Mesenchymal stem cell (in vitro differentiated cells and primary cell): ENCODE measurements around the gene PDK2.

Experiments used
- DNase-seq: peaks from one replicate; pipeline ENCODE4 v3.0.0-alpha.2; 2013
- H2AFZ ChIP-seq: one replicate; pipeline ENCODE4 v1.6.1; 2013; ENCODE audit warnings: low read depth, mild to moderate bottlenecking, control low read depth, inconsistent platforms, low read length, moderate library complexity
- H2AK5ac ChIP-seq: 2 replicates; pipeline ENCODE4 v1.6.1; 2013; ENCODE audit warnings: low read length, moderate library complexity, mild to moderate bottlenecking, inconsistent platforms; ENCODE audit not compliant: severe bottlenecking
- H2BK120ac ChIP-seq: one replicate; pipeline ENCODE4 v1.6.1; 2013; ENCODE audit warnings: low read depth, mild to moderate bottlenecking, inconsistent platforms, low read length, moderate library complexity
- H2BK12ac ChIP-seq, 2 experiments: one replicate each; pipeline ENCODE4 v1.6.1; 2013; ENCODE audit warnings: inconsistent platforms in 2 of 2, low read length in 2 of 2, mild to moderate bottlenecking in 2 of 2, moderate library complexity in 2 of 2, control low read depth in 1 of 2
- H2BK15ac ChIP-seq: one replicate; pipeline ENCODE4 v1.6.1; 2013; ENCODE audit warnings: mild to moderate bottlenecking, low read depth, inconsistent platforms; ENCODE audit not compliant: poor library complexity, severe bottlenecking
- H2BK5ac ChIP-seq: 2 replicates; pipeline ENCODE4 v1.6.1; 2013; ENCODE audit warnings: low read depth, mild to moderate bottlenecking, low read length, control low read depth, inconsistent platforms; ENCODE audit not compliant: poor library complexity, severe bottlenecking
- H3K14ac ChIP-seq, 2 experiments: one replicate each; pipeline ENCODE4 v1.6.1; 2013; ENCODE audit warnings: inconsistent platforms in 2 of 2, low read length in 2 of 2, control low read depth in 1 of 2, mild to moderate bottlenecking in 1 of 2, moderate library complexity in 1 of 2
- H3K18ac ChIP-seq, 2 experiments: one replicate each; pipeline ENCODE4 v1.6.1; 2013; ENCODE audit warnings: inconsistent platforms in 2 of 2, low read length in 2 of 2, control low read depth in 1 of 2, low read depth in 1 of 2, mild to moderate bottlenecking in 1 of 2
- H3K23ac ChIP-seq, 2 experiments: one replicate each; pipeline ENCODE4 v1.6.1; 2013; ENCODE audit warnings: inconsistent platforms in 2 of 2, low read length in 2 of 2, mild to moderate bottlenecking in 2 of 2, moderate library complexity in 2 of 2, control low read depth in 1 of 2
- H3K27ac ChIP-seq: 2 replicates; pipeline ENCODE4 v1.5.1; 2013; ENCODE audit warnings: mild to moderate bottlenecking, moderate library complexity, low read length, control low read depth, inconsistent platforms; ENCODE audit not compliant: poor library complexity, severe bottlenecking
- H3K27me3 ChIP-seq, 2 experiments: 2 replicates each; pipeline versions ENCODE4 v1.6.1 to v1.7.0; 2013; ENCODE audit warnings: low read length in 2 of 2, mild to moderate bottlenecking in 2 of 2, moderate library complexity in 2 of 2, control low read depth in 1 of 2, inconsistent platforms in 1 of 2; ENCODE audit not compliant: control insufficient read depth in 1 of 2, insufficient read depth in 1 of 2
- H3K36me3 ChIP-seq, 2 experiments: 2 replicates each; pipeline versions ENCODE4 v1.6.1 to v1.7.0; 2013; ENCODE audit warnings: low read length in 2 of 2, control low read depth in 1 of 2, inconsistent platforms in 1 of 2, low read depth in 1 of 2, mild to moderate bottlenecking in 1 of 2; ENCODE audit not compliant: insufficient read depth in 2 of 2, control insufficient read depth in 1 of 2
- H3K4ac ChIP-seq, 2 experiments: one replicate each; pipeline ENCODE4 v1.6.1; 2013; ENCODE audit warnings: inconsistent platforms in 2 of 2, low read length in 2 of 2, mild to moderate bottlenecking in 2 of 2, moderate library complexity in 2 of 2, control low read depth in 1 of 2, low read depth in 1 of 2
- H3K4me1 ChIP-seq: 2 replicates; pipeline ENCODE4 v1.6.1; 2013; ENCODE audit warnings: low read depth, low read length, control low read depth; ENCODE audit not compliant: control insufficient read depth, insufficient read depth
- H3K4me2 ChIP-seq: 2 replicates; pipeline ENCODE4 v1.6.1; 2013; ENCODE audit warnings: low read length, mild to moderate bottlenecking, inconsistent platforms; ENCODE audit not compliant: poor library complexity, severe bottlenecking
- H3K4me3 ChIP-seq, 2 experiments: 2 replicates each; pipeline versions ENCODE4 v1.5.1 to v1.7.0; 2013; ENCODE audit warnings: low read length in 2 of 2, mild to moderate bottlenecking in 2 of 2, control low read depth in 1 of 2, low read depth in 1 of 2; ENCODE audit not compliant: insufficient read depth in 1 of 2
- H3K79me1 ChIP-seq: replicated peaks from 2 replicates; pipeline ENCODE4 v1.6.1; 2013; ENCODE audit warnings: mild to moderate bottlenecking, control low read depth, low read length, inconsistent platforms; ENCODE audit not compliant: poor library complexity, severe bottlenecking
- H3K9ac ChIP-seq: 2 replicates; pipeline ENCODE4 v1.7.0; 2013; ENCODE audit warnings: mild to moderate bottlenecking, low read length, moderate library complexity
- H3K9me3 ChIP-seq: 2 replicates; pipeline ENCODE4 v1.7.0; 2013; ENCODE audit warnings: mild to moderate bottlenecking, low read length; ENCODE audit not compliant: control insufficient read depth
- H4K8ac ChIP-seq: one replicate; pipeline ENCODE4 v1.6.1; 2013; ENCODE audit warnings: inconsistent platforms, mild to moderate bottlenecking, low read length, moderate library complexity
- H4K91ac ChIP-seq: one replicate; pipeline ENCODE4 v1.6.1; 2013; ENCODE audit warnings: mild to moderate bottlenecking, low read length, inconsistent platforms
- WGBS: methylation state at CpG from one replicate; pipeline ENCODE4 v1.1.7; 2013; ENCODE audit warnings: mixed read lengths; 5-methylcytosine and 5-hydroxymethylcytosine counted together

The PDK2 gene

DNA sequence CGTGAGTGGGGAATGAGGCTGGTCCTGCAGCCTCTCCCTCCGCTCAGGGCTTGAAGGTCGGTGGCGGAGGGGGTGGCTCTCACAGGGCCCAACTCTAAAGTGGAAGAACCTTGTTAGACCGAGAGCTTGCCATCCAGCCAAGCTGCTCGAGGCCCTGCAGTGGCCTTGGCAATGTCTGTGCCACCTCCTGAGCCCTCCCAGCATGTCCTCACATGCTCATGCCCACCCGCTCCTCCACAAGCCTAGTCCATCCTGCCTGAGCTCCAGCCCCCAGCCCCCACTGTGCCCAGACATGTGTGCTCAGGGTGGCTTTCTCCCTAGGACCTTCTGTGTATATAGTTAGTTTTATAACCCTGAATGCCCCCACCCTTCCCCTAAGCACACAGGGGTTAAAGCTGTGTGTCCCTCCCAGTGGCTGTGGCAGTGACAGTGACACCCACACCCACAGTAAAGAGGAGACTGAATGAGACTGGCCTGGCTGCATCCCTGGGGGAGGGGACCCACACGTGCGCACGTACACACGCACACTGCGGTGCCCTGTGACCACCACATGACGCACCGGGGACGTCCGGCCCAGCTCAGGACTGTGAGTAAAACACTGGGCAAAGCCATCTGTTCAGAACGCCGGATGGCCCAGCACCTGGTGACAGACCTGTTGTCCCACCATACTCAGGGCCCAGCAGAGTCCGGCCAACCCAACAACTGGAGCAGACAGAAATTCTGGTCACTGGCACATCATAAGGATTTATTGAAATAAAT is 15.6 kb downstream of the PDK2 start:
- Histone ChIP-seq H3K4me2 (no peak overlapping the region), H3K4ac (no peak overlapping the region), H4K8ac (no peak overlapping the region), H3K14ac (no peak overlapping the region), H3K23ac (no peak overlapping the region), H3K27me3 (peaks cover 0 to 4% of the 10 kb centered on the region in 2 experiments), H3K4me1 (peaks cover 40% of the 10 kb centered on the region), H3K27ac (no peak overlapping the region), H2AFZ (no peak overlapping the region), H3K9me3 (no peaks in the 10 kb centered on the region), H2BK5ac (no peak overlapping the region), H2BK120ac (no peak overlapping the region), H3K18ac (no peak overlapping the region), H4K91ac (peak overlapping the region; percentile 35), H2BK15ac (no peak overlapping the region), H3K9ac (no peak overlapping the region), H2AK5ac (no peak overlapping the region), H3K79me1 (peaks cover 2% of the 10 kb centered on the region), H2BK12ac (no peak overlapping the region), H3K4me3 (no peak overlapping the region), H3K36me3 (peaks cover 47 to 87% of the 10 kb centered on the region in 2 experiments)
- 93% methylated on average over 19 of the region's 19 CpGs for WGBS
- DNase-seq, result no peak

DNA sequence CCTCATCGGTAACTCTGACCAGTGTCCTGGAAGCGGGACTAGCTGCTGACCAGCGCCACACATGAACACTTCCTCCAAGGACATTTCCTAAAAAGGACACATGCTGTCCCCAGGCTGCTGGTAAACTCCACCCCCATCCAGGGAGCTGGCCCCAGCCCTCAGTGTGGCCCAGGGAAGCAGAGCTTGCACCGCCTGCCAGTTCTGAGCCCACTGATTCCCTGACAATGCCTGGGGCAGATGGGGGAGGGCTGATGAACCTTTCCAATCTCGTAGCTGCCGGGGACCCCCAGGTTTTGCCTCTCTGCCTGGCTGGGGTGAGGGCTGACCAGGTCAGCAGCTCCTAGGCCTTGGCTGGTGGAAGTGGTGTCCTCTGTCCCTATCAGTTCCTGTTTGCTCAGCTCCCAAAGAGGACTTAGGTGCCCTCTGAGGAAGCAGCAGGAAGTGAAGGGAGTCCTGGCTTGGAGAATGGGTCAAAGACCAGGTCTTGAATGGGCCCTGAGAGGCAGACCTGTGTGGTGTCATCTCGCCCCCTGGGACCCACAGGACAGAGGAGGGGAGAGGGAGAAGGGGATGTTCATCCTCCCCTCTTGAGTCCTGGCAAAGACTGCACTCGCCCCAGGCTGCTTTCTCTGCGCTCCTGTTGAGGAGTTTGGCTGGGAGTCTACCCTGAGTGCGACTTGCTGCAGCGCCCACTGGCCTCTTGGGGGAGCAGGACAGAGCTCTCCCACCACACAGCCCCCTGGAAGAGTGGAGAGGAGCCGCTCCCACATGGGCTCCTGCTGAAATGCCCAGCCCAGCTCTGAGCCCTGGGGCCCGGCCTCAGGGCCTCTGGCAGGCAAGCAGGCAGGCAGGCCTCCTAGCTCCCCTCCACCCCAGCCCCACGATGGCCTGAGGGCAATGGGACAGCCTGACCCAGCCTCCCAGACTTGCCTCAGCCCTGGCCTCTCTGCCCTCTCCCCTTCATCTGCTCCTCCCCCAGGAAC is 16.8 kb downstream of the PDK2 start:
- H3K79me1 ChIP-seq, result peaks cover 2% of the 10 kb centered on the region
- H3K18ac ChIP-seq, result peak overlapping the region; percentile 35 to 59
- H4K8ac ChIP-seq, result peak overlapping the region; percentile 52
- H2BK120ac ChIP-seq, result no peak overlapping the region
- peak overlapping the region; percentile 50 for H2AK5ac ChIP-seq
- peak overlapping the region in 1 of 2 experiments; percentile 13 for H3K4ac ChIP-seq
- DNase-seq, result no peak
- no peak overlapping the region for H3K4me2 ChIP-seq
- no peak overlapping the region for H2BK15ac ChIP-seq
- H3K9ac ChIP-seq, result no peak overlapping the region
- no peak overlapping the region for H3K4me3 ChIP-seq
- WGBS, result 64% methylated on average over 12 of the region's 14 CpGs
- H2BK12ac ChIP-seq, result peak overlapping the region in 1 of 2 experiments; percentile 42
- H2BK5ac ChIP-seq, result no peak overlapping the region
- H3K36me3 ChIP-seq, result peaks cover 39 to 87% of the 10 kb centered on the region in 2 experiments
- H4K91ac ChIP-seq, result peak overlapping the region; percentile 23
- peaks cover 43% of the 10 kb centered on the region for H3K4me1 ChIP-seq
- H3K14ac ChIP-seq, result peak overlapping the region in 1 of 2 experiments; percentile 44
- H3K23ac ChIP-seq, result no peak overlapping the region
- H3K9me3 ChIP-seq, result no peaks in the 10 kb centered on the region
- H2AFZ ChIP-seq, result no peak overlapping the region
- no peak overlapping the region for H3K27ac ChIP-seq
- H3K27me3 ChIP-seq, result peaks cover 0 to 7% of the 10 kb centered on the region in 2 experiments

DNA sequence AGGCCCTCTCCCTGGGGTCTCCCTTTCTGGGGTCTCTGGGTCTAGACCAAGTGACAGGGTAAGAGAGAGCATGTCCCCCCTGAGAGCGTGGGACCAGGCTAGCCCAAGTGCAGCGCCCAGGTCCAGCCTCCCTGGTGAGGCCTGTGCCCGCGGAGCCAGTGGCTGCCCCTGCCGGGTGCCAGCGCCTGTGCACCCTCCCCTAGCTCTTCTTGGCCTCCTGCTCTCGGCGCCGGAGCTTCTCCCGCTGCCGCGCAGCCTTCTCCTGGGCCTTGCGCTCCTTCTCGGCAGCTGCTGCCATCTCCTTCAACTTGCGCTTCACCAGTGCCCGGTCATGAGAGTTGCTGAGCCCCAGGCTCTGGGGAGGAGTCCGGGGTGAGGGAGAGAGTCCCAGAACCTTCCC is 17.5 kb downstream of the PDK2 start:
- WGBS, result 93% methylated on average over 17 of the region's 17 CpGs
- Histone ChIP-seq H3K23ac (no peak overlapping the region), H2AK5ac (no peak overlapping the region), H2BK15ac (no peak overlapping the region), H3K36me3 (peaks cover 33 to 89% of the 10 kb centered on the region in 2 experiments), H3K9ac (no peak overlapping the region), H3K79me1 (peaks cover 2% of the 10 kb centered on the region), H2AFZ (no peak overlapping the region), H3K27me3 (peaks cover 0 to 12% of the 10 kb centered on the region in 2 experiments), H3K14ac (no peak overlapping the region), H3K4me1 (peaks cover 49% of the 10 kb centered on the region), H3K4me2 (no peak overlapping the region), H4K8ac (no peak overlapping the region), H2BK5ac (no peak overlapping the region), H3K4ac (peak overlapping the region in 1 of 2 experiments; percentile 13), H3K27ac (no peak overlapping the region), H3K4me3 (no peak overlapping the region), H2BK120ac (no peak overlapping the region), H4K91ac (no peak overlapping the region), H3K9me3 (no peaks in the 10 kb centered on the region), H3K18ac (no peak overlapping the region), H2BK12ac (no peak overlapping the region)
- DNase-seq, result no peak
